Nephron progenitor cell (in vitro differentiated cells): ENCODE measurements around the gene NR2F6.

Experiments used
- DNase-seq: peaks from one replicate; pipeline ENCODE4 v3.0.0; 2021
- H3K27ac Mint-ChIP-seq: 2 replicates; pipeline ENCODE4 v1.8.0; 2021; ENCODE audit warnings: mild to moderate bottlenecking, moderate library complexity, mixed read lengths
- H3K27me3 Mint-ChIP-seq: 2 replicates; pipeline ENCODE4 v1.8.0; 2021; ENCODE audit warnings: mild to moderate bottlenecking, low read depth, mixed read lengths; ENCODE audit not compliant: poor library complexity
- H3K36me3 Mint-ChIP-seq: 2 replicates; pipeline ENCODE4 v1.8.0; 2021; ENCODE audit warnings: low read depth, mixed read lengths
- H3K4me1 Mint-ChIP-seq: 2 replicates; pipeline ENCODE4 v1.8.0; 2021; ENCODE audit warnings: mixed read lengths
- H3K4me3 Mint-ChIP-seq: 2 replicates; pipeline ENCODE4 v1.8.0; 2021; ENCODE audit warnings: mild to moderate bottlenecking, moderate library complexity, mixed read lengths
- H3K9me3 Mint-ChIP-seq: 2 replicates; pipeline ENCODE4 v1.8.0; 2021; ENCODE audit warnings: mild to moderate bottlenecking, moderate library complexity, mixed read lengths
- TF ChIP-seq, protein P1 (sequence below): fragments of 200-600 bp; sonication (generic); IDR thresholded peaks from 2 replicates; pipeline ENCODE4 v1.5.0; 2021; ENCODE audit warnings: antibody characterized with exemption

NR2F6 gene

DNA sequence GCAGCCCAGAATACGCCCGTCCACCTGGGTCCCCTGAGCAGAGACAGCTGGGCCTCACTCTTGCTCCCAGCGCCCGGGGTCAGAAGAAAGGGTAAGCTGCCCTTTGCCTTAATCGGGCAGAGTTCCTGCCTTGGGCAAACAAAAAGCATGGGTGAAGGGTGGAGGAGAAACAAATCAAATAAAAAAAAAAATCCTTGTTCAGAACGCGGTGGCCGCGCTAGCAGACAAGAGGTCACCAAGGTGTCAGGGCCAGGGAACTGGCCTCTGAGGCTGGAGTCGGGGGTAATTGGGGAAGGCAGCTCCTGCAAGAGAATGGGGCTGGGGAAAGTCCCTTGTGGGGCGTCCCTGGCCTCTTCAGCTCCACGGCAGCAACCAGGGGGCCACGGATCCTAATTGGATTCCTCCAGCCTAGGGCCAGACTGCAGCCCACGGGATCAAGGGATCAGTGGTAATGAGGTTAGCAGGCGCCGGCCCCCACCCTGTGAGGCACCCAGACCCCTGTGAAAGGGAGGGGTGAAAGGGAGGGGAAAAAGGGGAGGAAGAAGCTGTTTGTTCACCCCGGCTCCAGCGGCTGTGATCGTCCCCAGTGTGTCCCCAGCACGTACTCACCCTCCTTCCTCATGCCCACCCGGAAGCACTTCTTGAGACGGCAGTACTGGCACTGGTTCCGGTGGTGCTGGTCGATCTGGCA is 5.5 kb downstream of the NR2F6 start:
- H3K9me3 Mint-ChIP-seq, result no peaks in the 10 kb centered on the region
- peaks cover 68% of the 10 kb centered on the region for H3K4me1 Mint-ChIP-seq
- peak overlapping the region; percentile 95 for H3K27ac Mint-ChIP-seq
- no peaks in the 10 kb centered on the region for H3K27me3 Mint-ChIP-seq
- peaks cover 19% of the 10 kb centered on the region for H3K36me3 Mint-ChIP-seq
- TF ChIP-seq, protein P1, sequence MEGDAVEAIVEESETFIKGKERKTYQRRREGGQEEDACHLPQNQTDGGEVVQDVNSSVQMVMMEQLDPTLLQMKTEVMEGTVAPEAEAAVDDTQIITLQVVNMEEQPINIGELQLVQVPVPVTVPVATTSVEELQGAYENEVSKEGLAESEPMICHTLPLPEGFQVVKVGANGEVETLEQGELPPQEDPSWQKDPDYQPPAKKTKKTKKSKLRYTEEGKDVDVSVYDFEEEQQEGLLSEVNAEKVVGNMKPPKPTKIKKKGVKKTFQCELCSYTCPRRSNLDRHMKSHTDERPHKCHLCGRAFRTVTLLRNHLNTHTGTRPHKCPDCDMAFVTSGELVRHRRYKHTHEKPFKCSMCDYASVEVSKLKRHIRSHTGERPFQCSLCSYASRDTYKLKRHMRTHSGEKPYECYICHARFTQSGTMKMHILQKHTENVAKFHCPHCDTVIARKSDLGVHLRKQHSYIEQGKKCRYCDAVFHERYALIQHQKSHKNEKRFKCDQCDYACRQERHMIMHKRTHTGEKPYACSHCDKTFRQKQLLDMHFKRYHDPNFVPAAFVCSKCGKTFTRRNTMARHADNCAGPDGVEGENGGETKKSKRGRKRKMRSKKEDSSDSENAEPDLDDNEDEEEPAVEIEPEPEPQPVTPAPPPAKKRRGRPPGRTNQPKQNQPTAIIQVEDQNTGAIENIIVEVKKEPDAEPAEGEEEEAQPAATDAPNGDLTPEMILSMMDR, result no peak
- peak overlapping the region; percentile 75 for H3K4me3 Mint-ChIP-seq
- no peak for DNase-seq

- Mint-ChIP-seq H3K27me3 (peaks cover 4% of the 10 kb centered on the region), H3K27ac (peak overlapping the region; percentile 51), H3K9me3 (no peaks in the 10 kb centered on the region), H3K4me1 (peaks cover 73% of the 10 kb centered on the region), H3K36me3 (peaks cover 35% of the 10 kb centered on the region), H3K4me3 (peak overlapping the region; percentile 28)
- DNase-seq, result no peak
- TF ChIP-seq, protein P1, result no peak
These were observed 7.7 kb downstream of the NR2F6 start for GRCh38 chr19:17237747-17238706.

- Mint-ChIP-seq H3K4me3 (peak overlapping the region; percentile 13), H3K36me3 (peaks cover 40% of the 10 kb centered on the region), H3K9me3 (no peaks in the 10 kb centered on the region), H3K27me3 (peaks cover 4% of the 10 kb centered on the region), H3K4me1 (peaks cover 63% of the 10 kb centered on the region), H3K27ac (peak overlapping the region; percentile 79)
- DNase-seq, result no peak
- TF ChIP-seq, protein P1, result no peak
These were observed 8.7 kb downstream of the NR2F6 start for GRCh38 chr19:17236811-17237543.

DNA sequence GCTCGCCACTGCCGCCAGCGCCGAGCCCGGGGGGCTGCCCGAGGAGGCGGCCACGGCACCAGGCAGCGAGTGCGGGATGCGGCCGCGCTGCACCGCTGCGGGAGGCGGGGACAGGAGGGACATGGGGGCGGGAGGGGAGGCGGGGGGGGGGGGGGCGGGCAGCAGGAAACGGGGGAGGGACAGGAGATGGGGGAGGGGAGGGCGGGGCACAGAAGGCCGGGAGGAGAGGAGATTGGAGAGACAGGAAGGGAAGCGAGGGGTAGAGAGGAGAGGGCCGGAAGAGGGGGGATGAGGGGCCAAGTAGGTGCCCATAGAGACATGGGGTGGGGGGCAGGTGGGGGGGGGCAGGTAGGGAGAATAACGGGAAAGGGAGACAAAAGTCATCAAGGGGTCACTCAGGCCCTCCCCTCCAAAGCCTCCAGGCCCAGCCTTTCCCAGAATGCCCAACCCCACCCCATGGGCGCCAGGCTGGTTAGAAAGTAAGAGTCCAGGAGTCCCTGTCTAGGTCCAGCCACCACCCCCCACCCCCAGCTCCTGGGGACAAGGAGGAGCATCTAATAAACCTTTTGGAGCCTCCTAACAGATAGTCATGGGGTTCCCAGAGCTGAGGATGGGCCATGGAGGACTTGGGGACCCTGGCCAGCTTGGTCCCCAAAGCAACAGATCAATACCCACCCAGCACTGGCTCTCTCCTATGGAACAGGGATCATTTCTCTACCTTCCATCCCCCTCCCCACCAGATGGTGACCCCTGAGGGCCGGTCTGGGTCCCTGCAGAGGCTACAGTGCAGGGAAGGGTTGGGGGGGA is 9.5 kb downstream of the NR2F6 start:
- Mint-ChIP-seq H3K27me3 (peaks cover 4% of the 10 kb centered on the region), H3K9me3 (no peaks in the 10 kb centered on the region), H3K36me3 (peaks cover 42% of the 10 kb centered on the region), H3K4me1 (peaks cover 55% of the 10 kb centered on the region), H3K27ac (peak overlapping the region; percentile 79), H3K4me3 (peak overlapping the region; percentile 52)
- no peak for DNase-seq
- TF ChIP-seq, protein P1, result no peak

- Mint-ChIP-seq H3K4me3 (peak overlapping the region; percentile 54), H3K36me3 (peaks cover 44% of the 10 kb centered on the region), H3K9me3 (no peaks in the 10 kb centered on the region), H3K4me1 (peaks cover 47% of the 10 kb centered on the region), H3K27me3 (peaks cover 4% of the 10 kb centered on the region), H3K27ac (no peak overlapping the region)
- TF ChIP-seq, protein P1, result no peak
- DNase-seq, result peak; percentile 75
These were observed 10.3 kb downstream of the NR2F6 start for GRCh38 chr19:17235300-17235970.
